HG03045 (cell line): Measurements from ENCODE around the gene NDN.
"Not testable (repeated sequence)": the region's sequence is repeated elsewhere in the genome, so short reads cannot be mapped to it uniquely, and the experiment has no call there.

ENCODE experiments used
- ATAC-seq: cut with Tn5 transposase; IDR thresholded peaks from one replicate; pipeline ENCODE4 v1.9.1; 2021; ENCODE audit warnings: mild to moderate bottlenecking, moderate library complexity; ENCODE audit not compliant: unreplicated experiment

Gene NDN, protein sequence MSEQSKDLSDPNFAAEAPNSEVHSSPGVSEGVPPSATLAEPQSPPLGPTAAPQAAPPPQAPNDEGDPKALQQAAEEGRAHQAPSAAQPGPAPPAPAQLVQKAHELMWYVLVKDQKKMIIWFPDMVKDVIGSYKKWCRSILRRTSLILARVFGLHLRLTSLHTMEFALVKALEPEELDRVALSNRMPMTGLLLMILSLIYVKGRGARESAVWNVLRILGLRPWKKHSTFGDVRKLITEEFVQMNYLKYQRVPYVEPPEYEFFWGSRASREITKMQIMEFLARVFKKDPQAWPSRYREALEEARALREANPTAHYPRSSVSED

DNA sequence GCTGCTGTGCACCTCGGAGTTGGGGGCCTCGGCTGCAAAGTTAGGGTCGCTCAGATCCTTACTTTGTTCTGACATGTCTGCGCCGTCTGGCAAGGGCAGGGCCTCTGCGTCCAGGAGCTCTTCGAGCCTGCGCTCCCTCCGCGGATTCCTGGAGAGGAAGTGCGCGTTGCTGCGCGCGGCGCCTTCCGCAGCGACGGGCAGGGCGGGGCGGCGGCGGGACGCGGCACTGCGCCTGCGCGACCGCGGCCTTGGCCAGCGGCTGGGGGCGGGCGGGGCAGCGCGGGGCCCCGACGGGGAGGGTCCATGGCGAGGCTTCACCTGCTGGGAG is at the start of gene NDN:
TSS of gene NDN (minus strand) at position 163 of the 328 bp plus-strand sequence. CDS start at position 75, 88 bp downstream.
- ATAC-seq: no peak

DNA sequence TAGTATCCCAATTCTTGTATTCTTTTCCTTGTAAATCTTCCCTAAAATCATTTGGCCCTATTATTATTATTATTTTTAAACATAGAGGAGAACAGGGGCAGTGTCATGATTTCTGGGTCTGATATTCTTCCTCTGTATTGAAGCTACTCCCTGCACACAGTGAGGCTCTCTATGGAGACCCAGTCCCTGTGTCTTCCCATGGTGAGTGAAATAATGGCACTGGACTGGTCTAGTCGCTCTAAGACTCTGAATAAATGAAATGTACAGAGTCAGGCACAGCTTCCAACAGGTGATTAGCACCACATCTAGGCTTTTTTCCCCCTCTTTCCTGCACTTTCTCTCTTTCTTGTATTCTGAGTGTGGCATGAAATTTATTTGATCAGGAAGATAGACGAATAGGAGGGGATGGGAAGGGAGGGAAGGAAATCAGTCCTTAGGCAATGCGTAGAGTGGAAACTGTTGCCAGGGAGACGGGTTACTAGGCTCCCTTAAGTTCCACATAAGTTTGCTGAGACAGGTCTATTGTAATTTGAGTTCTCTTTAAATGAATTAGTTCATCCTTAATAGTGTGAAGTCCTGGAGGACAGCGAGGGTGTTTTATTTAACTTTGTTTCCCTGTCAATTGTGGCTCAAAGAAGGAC is 49.0 kb upstream of the NDN start:
- no peak for ATAC-seq

DNA sequence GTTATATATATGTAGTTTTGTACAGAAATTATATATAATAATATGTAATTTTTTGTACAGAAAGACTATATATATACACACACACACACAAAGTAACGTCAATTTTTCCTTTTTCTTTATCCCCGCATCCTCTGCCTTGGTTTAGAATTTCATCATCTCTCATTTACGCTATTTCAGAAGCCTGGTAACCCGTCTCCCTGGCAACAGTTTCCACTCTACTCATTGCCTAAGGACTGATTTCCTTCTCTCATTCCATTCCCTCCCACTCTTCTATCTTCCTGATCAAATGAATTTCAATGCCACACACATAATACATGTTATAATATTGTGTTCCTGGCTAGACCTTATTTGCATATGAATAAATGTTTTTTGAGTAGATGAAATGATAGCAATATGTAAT is 47.8 kb upstream of the NDN start:
- no peak for ATAC-seq

DNA sequence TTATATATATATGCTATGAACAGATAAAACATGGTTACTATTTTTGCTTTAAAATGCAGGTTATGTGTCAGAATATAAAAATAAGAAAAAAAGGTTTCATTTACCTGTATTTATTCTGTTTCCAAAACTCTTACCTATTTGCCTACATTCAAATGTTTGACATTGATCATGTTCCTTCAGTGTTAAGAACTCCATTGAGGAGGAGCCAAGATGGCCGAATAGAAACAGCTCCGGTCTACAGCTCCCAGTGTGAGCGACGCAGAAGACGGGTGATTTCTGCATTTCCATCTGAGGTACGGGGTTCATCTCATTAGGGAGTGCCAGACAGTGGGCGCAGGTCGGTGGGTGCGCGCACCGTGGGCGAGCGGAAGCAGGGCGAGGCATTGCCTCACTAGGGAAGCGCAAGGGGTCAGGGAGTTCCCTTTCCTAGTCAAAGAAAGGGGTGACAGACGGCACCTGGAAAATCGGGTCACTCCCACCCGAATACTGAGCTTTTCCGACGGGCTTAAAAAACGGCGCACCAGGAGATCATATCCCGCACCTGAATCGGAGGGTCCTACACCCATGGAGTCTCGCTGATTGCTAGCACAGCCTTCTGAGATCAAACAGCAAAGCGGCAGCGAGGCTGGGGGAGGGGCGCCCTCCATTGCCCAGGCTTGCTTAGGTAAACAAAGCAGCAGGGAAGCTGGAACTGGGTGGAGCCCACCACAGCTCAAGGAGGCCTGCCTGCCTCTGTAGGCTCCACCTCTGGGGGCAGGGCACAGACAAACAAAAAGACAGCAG is 27.0 kb upstream of the NDN start:
- not testable (repeated sequence) for ATAC-seq

DNA sequence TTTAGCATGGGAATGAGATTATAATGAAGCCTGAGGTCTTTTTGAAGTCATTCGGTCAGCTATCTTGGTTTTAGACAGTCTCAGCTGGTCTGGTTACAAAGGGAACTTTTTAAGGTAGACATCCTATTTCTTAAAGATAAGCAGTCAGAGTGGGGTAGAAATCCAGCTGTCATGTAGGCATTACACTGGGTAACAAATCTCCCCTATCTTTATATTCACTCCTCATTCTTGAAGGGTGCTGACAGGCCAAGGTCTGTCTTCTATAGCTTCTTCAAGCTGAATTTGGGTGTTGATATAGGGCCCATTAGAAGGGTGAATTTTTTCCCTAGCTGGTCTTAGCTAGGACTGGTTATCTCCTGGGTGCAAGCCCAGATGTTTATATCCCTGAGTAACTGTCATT is 21.2 kb upstream of the NDN start:
- no peak for ATAC-seq

DNA sequence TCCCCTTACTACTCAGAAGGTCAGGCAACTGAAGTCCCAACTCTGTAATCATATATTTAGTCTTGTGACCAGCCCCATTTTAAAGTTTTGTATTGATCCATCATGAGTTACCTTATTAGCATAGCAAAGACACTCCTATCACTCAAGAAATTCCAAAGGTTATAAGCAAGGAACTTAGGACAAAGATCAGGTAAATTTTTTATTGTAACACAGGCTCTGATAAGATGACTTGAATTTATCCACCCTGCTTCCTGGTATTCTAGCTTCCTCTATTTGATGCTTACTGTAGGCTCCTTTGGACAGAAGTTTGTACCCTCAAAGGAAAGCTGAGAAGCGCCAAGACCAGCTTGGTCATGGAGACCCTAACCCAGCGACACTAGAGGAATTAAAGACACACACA is 8.2 kb upstream of the NDN start:
- ATAC-seq: no peak

DNA sequence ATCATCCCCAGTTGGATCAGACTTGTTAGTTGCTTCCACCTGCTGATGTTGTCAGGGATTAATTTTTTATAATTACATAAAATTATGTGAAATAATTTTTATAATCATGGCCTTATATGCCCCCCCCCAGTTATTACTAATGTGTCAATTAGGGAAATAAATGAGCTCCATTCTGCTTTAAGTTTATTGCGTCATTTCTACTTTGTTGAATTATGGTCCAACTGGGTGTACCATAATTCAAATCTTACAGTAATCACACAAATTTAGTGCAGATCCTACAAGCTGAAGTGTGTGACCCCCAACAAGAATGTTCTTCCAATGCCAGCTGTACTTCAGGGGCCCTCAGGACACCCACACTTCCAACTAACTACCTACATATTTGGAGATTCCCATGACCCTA is 7.5 kb upstream of the NDN start:
- ATAC-seq: no peak

DNA sequence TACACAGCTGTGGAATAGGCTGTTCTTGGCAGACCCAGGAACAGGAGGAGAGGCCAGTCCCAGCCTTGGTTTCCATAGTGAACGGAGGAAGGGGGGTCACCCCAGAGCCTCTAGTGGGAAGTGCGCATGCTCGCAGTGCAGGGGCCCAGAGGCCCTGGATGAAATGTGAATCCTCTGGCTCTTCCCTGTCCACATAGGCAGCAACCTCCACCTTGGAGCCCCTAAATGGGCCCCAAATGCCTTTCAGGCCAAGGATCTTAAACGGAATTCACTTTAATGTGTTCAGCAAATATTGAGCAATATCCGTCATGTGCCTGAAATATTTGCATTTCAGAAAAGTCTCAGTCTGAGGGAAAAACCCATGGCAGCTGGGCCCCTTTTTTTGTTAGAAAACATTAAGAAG is 3.3 kb upstream of the NDN start:
- no peak for ATAC-seq

DNA sequence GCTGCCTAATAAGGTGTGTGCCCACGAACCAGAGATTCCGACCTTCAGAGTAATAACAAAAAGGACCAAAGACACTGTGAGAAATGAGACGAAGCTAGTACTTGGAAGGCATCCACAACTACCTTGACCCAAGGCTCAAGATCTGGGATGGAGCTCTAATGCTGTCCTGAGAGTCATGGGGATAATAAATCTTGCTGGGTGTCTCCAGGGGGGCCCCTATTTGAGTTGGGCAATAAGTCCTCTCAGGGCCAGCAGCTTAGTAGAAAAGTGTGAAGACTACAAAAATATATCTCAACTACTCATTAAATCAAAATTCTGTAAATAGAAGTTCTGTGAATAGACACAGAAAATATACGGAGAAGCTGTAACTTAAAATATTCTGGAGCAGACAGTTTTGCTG is 2.9 kb upstream of the NDN start:
- no peak for ATAC-seq

DNA sequence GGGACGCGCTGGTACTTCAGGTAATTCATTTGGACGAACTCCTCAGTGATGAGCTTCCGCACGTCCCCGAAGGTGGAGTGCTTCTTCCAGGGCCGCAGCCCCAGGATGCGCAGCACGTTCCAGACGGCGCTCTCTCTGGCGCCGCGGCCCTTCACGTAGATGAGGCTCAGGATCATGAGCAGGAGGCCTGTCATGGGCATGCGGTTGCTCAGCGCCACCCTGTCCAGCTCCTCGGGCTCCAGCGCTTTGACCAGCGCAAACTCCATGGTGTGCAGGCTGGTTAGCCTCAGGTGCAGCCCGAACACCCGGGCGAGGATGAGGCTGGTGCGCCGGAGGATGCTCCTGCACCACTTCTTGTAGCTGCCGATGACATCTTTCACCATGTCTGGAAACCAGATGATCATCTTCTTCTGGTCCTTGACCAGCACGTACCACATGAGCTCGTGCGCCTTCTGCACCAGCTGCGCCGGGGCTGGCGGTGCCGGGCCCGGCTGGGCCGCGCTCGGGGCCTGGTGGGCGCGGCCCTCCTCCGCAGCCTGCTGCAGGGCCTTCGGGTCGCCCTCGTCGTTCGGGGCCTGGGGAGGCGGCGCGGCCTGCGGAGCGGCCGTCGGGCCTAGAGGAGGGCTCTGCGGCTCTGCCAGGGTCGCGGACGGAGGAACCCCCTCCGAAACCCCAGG is 501 bp downstream of the NDN start:
- ATAC-seq: no peak

DNA sequence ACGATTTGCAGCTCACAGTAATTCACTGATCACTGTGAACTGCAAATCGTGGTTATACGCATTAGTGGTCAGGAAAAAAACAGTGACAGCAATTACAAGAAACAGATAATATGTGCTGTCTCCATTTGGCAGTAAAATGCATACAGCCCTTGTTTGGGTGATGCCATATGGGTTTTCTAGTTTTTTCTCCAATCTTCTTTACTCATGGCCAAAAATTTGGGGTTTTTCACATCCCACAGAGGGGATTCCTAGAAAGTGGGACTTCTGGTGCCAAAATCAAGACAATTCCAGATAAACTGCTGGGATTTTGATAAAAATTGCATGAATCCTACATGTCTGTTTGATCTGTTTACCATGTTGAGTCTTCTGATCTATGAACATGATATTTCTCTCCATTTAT is 15.6 kb downstream of the NDN start:
- no peak for ATAC-seq

DNA sequence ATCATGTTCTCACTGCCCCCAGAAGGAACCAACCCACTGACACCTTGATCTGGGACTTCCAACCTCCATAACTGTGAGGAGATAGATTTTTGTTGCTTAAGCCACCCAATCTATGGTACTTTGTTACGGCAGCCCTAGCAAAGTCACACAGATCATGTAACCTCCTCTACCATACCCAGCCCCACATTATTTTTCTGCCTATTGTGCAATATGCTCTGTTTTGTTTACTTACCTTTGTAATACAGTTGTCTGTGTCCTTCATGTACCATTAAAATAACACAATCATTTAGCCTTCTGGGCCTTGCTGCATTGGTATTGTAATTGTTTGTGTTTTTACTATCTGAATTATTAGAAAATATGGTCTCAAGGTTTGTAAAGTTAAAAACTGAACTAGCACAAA is 16.1 kb downstream of the NDN start:
- ATAC-seq: no peak

DNA sequence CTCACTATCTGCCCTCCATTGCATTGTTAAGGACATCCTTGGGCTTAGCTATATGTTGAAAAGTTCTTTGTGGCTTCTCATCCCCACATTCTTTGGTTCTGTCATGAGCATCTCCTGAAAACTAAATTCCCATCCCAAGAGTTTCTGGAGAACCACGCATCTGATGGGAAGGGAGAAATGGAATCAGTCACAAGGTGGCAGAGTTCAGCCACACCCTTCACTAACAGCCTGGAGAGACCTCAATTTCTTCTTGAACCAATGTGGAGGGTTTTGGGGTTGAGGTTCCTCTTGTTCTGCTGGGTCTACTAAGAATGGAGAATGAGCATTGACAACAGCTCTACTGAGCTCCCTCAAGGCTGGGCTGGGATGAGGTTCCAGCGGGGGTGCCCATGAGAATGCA is 23.9 kb downstream of the NDN start:
- no peak for ATAC-seq

DNA sequence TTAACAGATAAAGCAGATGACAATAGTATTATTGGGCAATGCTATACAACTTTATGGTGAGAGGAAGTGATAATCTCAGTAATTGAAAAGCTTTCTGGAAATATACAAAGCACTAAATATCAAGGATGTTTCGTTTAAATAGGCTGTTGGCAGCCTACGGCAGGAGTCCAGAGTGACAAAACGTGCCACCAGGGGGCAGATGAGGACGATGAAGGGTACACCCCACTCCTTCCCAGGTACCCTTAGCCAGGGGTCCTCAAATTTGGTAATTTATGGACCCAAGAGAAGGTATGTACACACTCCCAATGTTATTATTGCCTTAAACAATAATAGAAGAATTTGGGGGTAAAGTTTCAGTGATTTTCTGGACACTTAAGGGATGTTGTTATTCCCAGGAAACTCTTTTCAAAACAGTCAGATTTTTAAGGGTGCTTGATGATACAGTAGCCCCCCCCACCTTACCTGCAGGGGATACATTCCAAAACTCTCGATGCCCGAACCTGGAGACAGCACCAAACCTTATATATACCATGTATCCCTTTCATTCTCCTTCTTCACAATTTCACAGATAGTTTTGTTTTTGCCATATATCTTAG is 38.1 kb downstream of the NDN start:
- ATAC-seq: no peak

DNA sequence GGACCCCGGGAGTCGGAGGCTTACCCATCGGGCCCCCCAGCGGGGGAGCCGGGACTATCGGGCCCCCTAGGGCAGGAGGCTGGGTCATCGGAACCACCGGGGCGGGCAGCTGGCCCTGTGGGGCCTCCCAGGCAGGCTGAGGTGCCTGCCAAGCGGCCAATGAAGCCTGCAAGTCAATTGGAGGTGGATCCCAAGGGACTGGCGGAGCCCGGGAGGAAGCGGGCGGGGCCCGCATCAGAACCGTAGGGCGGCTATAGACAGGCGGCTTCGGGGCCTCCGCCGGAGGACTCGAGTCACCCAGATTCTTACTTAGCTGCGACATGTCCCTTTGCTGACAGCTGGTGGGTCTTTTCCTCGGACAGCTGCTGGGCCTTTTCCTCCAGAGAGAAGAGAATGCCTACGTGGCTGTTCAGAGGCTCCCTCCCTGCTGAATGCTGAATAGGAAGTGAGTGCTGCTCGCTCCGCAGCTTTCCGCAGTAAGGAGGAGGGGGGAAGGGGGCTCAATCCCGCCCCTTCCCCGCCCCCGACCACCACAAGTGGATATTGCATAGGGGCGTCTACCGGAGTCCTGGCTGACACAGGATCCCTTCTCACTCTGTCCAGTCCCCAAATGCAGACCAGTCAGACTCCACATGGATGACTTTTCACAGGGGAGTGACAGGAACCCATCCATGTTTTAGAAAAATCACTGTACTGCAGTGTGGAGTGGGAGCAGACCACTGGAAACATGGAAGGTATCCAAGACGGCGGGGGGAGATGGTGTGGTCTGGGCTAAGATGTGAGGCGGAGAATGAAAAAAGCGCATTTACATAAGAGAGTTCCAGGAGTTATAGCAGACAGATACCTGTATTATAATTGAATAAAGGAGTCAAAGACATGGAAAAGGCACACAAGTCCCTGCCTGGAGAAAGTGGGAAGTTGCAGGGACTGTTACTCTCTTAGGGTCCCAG is 39.4 kb downstream of the NDN start, which contains the start of gene MAGEL2:
TSS of gene MAGEL2 (minus strand) at position 447 of the 950 bp plus-strand sequence. CDS start at position 322, 125 bp downstream.
- no peak for ATAC-seq

DNA sequence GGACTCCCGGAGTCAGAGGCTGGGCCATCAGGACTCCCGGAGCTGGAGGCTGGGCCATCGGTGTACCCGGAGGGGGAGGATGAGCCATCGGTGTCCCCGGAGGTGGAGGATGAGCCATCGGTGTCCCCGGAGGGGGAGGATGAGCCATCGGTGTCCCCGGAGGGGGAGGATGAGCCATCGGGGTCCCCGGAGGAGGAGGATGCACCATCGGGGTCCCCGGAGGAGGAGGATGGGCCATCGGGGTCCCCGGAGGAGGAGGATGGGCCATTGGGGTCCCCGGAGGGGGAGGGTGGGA is 40.2 kb downstream of the NDN start:
- no peak for ATAC-seq

DNA sequence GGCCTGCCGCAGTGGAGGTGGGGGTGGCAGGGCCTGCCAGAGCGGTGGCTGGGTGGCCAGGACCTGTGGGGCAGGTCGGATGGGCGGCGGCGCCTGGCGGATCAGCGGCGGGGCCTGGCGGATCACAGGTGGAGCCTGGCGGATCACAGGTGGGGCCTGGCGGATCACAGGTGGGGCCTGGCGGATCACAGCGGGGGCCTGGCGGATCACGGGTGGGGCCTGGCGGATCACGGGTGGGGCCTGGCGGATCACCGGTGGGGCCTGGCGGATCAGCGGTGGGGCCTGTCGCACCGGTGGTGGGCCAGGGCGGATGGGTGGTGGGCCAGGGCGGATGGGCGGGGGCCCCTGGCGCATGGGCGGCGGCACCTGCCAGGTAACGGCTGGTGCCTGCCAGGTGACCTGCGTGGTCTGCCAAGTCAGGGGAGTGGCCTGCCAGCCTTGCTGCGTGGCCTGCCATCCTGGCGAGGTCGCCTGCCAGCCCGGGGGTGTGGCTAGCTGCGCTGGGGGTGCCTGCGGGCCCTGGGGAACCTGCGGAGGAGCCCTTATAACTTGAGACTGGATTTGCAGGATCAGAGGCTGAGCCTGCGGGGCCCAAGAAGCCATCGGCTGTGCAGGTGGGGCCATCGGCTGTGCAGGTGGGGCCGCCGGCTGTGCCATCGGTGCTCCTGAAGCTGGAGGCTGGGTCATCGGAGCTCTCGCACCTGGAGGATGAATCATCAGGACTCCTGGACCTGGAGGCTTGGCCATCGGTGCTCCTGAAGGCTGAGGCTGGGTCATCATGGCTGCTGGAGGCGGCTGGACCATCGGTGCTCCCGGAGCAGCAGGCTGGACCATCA is 40.7 kb downstream of the NDN start:
- no peak for ATAC-seq

DNA sequence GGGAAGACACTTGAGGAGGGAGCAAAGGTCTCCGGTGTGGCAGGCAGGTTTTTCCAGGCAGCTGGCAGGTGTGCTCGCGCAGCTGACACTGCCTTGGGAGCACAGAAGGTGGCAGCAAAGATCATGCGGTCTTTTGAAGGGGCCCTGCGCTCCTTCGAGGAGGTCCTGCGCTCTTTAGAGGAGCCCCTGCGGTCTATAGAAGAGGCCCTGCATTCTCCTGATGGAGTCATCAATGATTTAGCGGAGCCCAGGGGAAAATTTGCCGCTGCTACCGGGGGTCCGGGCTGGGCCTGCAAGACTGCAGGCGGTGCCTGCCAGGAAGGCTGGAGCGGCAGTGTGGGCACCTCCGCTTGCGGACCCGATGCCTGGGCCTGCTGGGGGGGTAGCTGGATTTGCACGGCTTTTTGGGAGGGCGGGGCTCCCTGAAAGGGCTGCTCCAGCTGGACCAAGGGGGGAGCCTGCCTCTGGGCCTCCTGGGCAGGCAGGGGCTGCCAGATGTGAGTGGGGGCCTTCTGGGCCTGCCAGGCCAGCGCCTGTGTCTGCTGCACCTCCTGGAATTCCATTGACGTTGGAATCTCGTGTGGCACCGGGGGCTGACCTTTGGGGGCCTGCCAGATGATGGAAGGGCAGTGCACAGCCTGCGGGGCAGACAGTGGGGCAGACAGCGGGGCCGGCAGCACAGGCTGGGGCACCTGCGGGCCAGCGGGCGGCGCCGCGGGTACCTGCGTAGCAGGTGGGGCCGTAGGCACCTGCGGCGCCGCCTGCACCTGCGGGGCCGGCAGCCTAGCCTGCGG is 41.5 kb downstream of the NDN start:
- no peak for ATAC-seq
